ENCODE results near the gene FHL1. TPM values are rescaled to one million over a fixed set of nuclear protein-coding genes. Genes with fewer than 3 reads are reported as not detected.
A peak's percentile ranks its signal among the peaks of the same experiment; 100 is the strongest.
"Not testable (repeated sequence)": the region's sequence is repeated elsewhere in the genome, so short reads cannot be mapped to it uniquely, and the experiment has no call there.

Gene FHL1
- total RNA-seq, 3 donors from 2014 or later = 7.0 to 13.1 (median 8.8) TPM

- Mint-ChIP-seq H3K4me3 (no peak overlapping the region), H3K9me3 (no peaks in the 10 kb centered on the region), H3K4me1 (ENCODE audit: low read depth) (no peaks in the 10 kb centered on the region), H3K36me3 (ENCODE audit: insufficient read depth) (peaks cover 10% of the 10 kb centered on the region), H3K27me3 (ENCODE audit: low read depth) (no peaks in the 10 kb centered on the region)
- no peak for DNase-seq
- no peak for ATAC-seq
These were observed 68.2 kb downstream of the FHL1 start for GRCh38 chrX:136215559-136215958.

GRCh38 chrX:136219893-136220292 lies 72.6 kb downstream of the FHL1 start:
- no peak for DNase-seq
- H3K27me3 Mint-ChIP-seq (ENCODE audit: low read depth) = no peaks in the 10 kb centered on the region
- no peak overlapping the region for H3K4me3 Mint-ChIP-seq
- no peak for ATAC-seq
- peaks cover 25% of the 10 kb centered on the region for H3K36me3 Mint-ChIP-seq (ENCODE audit: insufficient read depth)
- H3K9me3 Mint-ChIP-seq = no peaks in the 10 kb centered on the region
- H3K4me1 Mint-ChIP-seq (ENCODE audit: low read depth) = no peaks in the 10 kb centered on the region

GRCh38 chrX:136220540-136220939 lies 73.2 kb downstream of the FHL1 start:
- H3K36me3 Mint-ChIP-seq (ENCODE audit: insufficient read depth) = peaks cover 28% of the 10 kb centered on the region

GRCh38 chrX:136220951-136221350 lies 73.6 kb downstream of the FHL1 start:
- Mint-ChIP-seq H3K9me3 (no peaks in the 10 kb centered on the region), H3K4me3 (no peak overlapping the region), H3K4me1 (ENCODE audit: low read depth) (no peaks in the 10 kb centered on the region), H3K36me3 (ENCODE audit: insufficient read depth) (peaks cover 31% of the 10 kb centered on the region), H3K27me3 (ENCODE audit: low read depth) (no peaks in the 10 kb centered on the region)
- DNase-seq (no peak), ATAC-seq (no peak)

More at GRCh38 chrX:136220540-136220939, 73.2 kb downstream of the FHL1 start:
- Mint-ChIP-seq H3K27me3 (ENCODE audit: low read depth) (no peaks in the 10 kb centered on the region), H3K4me3 (no peak overlapping the region), H3K9me3 (no peaks in the 10 kb centered on the region), H3K4me1 (ENCODE audit: low read depth) (no peaks in the 10 kb centered on the region)
- no peak for ATAC-seq
- no peak for DNase-seq

- ATAC-seq = no peak
- H3K27me3 Mint-ChIP-seq (ENCODE audit: low read depth) = no peaks in the 10 kb centered on the region
These were observed 74.6 kb downstream of the FHL1 start for GRCh38 chrX:136221851-136222513.

GRCh38 chrX:136227074-136227473 lies 79.7 kb downstream of the FHL1 start:
- Mint-ChIP-seq H3K9me3 (no peaks in the 10 kb centered on the region), H3K4me1 (ENCODE audit: low read depth) (peaks cover 15% of the 10 kb centered on the region), H3K36me3 (ENCODE audit: insufficient read depth) (peaks cover 21% of the 10 kb centered on the region), H3K27me3 (ENCODE audit: low read depth) (no peaks in the 10 kb centered on the region), H3K4me3 (no peak overlapping the region)
- no peak for DNase-seq
- ATAC-seq = no peak

More at GRCh38 chrX:136221851-136222513, 74.6 kb downstream of the FHL1 start:
- H3K36me3 Mint-ChIP-seq (ENCODE audit: insufficient read depth) = peaks cover 31% of the 10 kb centered on the region
- no peaks in the 10 kb centered on the region for H3K4me1 Mint-ChIP-seq (ENCODE audit: low read depth)
- no peak overlapping the region for H3K4me3 Mint-ChIP-seq
- no peak for DNase-seq
- H3K9me3 Mint-ChIP-seq = no peaks in the 10 kb centered on the region

GRCh38 chrX:136227948-136228838 lies 80.9 kb downstream of the FHL1 start:
- Mint-ChIP-seq H3K36me3 (ENCODE audit: insufficient read depth) (peaks cover 20% of the 10 kb centered on the region), H3K4me1 (ENCODE audit: low read depth) (peaks cover 15% of the 10 kb centered on the region), H3K27me3 (ENCODE audit: low read depth) (no peaks in the 10 kb centered on the region), H3K4me3 (no peak overlapping the region), H3K9me3 (no peaks in the 10 kb centered on the region)
- ATAC-seq (peak; percentile 89 to 93), DNase-seq (no peak)

- DNase-seq (no peak), ATAC-seq (no peak)
- Mint-ChIP-seq H3K4me1 (ENCODE audit: low read depth) (peaks cover 15% of the 10 kb centered on the region), H3K4me3 (no peak overlapping the region), H3K36me3 (ENCODE audit: insufficient read depth) (peaks cover 19% of the 10 kb centered on the region), H3K27me3 (ENCODE audit: low read depth) (no peaks in the 10 kb centered on the region), H3K9me3 (no peaks in the 10 kb centered on the region)
These were observed 81.5 kb downstream of the FHL1 start for GRCh38 chrX:136228839-136229207.

GRCh38 chrX:136237074-136237473 lies 89.7 kb downstream of the FHL1 start:
- Mint-ChIP-seq H3K9me3 (no peaks in the 10 kb centered on the region), H3K4me3 (no peak overlapping the region), H3K4me1 (ENCODE audit: low read depth) (no peaks in the 10 kb centered on the region), H3K36me3 (ENCODE audit: insufficient read depth) (peaks cover 20% of the 10 kb centered on the region), H3K27me3 (ENCODE audit: low read depth) (no peaks in the 10 kb centered on the region)
- no peak for DNase-seq
- no peak for ATAC-seq

GRCh38 chrX:136237849-136238248 lies 90.5 kb downstream of the FHL1 start:
- H3K9me3 Mint-ChIP-seq; DNase-seq; H3K4me3 Mint-ChIP-seq; H3K4me1 Mint-ChIP-seq (ENCODE audit: low read depth); H3K27me3 Mint-ChIP-seq (ENCODE audit: low read depth); ATAC-seq: not testable (repeated sequence)
- peaks cover 26% of the 10 kb centered on the region for H3K36me3 Mint-ChIP-seq (ENCODE audit: insufficient read depth)

GRCh38 chrX:136246201-136246600 lies 98.9 kb downstream of the FHL1 start:
- Mint-ChIP-seq H3K4me3 (no peak overlapping the region), H3K4me1 (ENCODE audit: low read depth) (peaks cover 2% of the 10 kb centered on the region), H3K36me3 (ENCODE audit: insufficient read depth) (peaks cover 21% of the 10 kb centered on the region), H3K9me3 (no peaks in the 10 kb centered on the region), H3K27me3 (ENCODE audit: low read depth) (no peaks in the 10 kb centered on the region)
- ATAC-seq (no peak), DNase-seq (no peak)

- Mint-ChIP-seq H3K27me3 (ENCODE audit: low read depth) (no peaks in the 10 kb centered on the region), H3K36me3 (ENCODE audit: insufficient read depth) (no peaks in the 10 kb centered on the region), H3K4me1 (ENCODE audit: low read depth) (peaks cover 4% of the 10 kb centered on the region), H3K4me3 (peak overlapping the region; percentile 75), H3K9me3 (no peaks in the 10 kb centered on the region)
- DNase-seq (peak; percentile 43), ATAC-seq (peak; percentile 52 to 69)
These were observed 103.1 kb downstream of the FHL1 start for GRCh38 chrX:136250191-136251040.

GRCh38 chrX:136251041-136251991 lies 104.0 kb downstream of the FHL1 start, which contains the start of gene MAP7D3:
Gene MAP7D3 (minus strand): TSS chrX:136251400. CDS start chrX:136251358, 42 bp downstream.
- peak; percentile 57 for DNase-seq
- Mint-ChIP-seq H3K4me1 (ENCODE audit: low read depth) (peaks cover 4% of the 10 kb centered on the region), H3K27me3 (ENCODE audit: low read depth) (no peaks in the 10 kb centered on the region), H3K36me3 (ENCODE audit: insufficient read depth) (no peaks in the 10 kb centered on the region), H3K9me3 (no peaks in the 10 kb centered on the region), H3K4me3 (peak within 1 kb of the TSS; percentile 89)
- ATAC-seq = peak; percentile 88
